Parathyroid adenoma (tissue), 2 donors: ENCODE data around the gene DEPDC4.
"Not testable (repeated sequence)": the region's sequence is repeated elsewhere in the genome, so short reads cannot be mapped to it uniquely, and the experiment has no call there.

Experiments
- H2AFZ ChIP-seq: fragments of 300-600 bp; sonication (generic); one replicate; pipeline ENCODE4 v1.7.0; 2017; ENCODE audit warnings: antibody characterized with exemption, mild to moderate bottlenecking
- H3K27ac ChIP-seq: fragments of 300-600 bp; sonication (generic); one replicate; pipeline ENCODE4 v1.7.0; 2017
- H3K27me3 ChIP-seq: fragments of 300-600 bp; sonication (generic); one replicate; pipeline ENCODE4 v1.7.0; 2017; ENCODE audit warnings: low read length; ENCODE audit not compliant: control insufficient read depth, insufficient read depth
- H3K36me3 ChIP-seq: fragments of 300-600 bp; sonication (generic); one replicate; pipeline ENCODE4 v1.7.0; 2017; ENCODE audit warnings: low read length; ENCODE audit not compliant: control insufficient read depth, insufficient read depth
- H3K4me1 ChIP-seq: fragments of 300-600 bp; sonication (generic); one replicate; pipeline ENCODE4 v1.7.0; 2017; ENCODE audit warnings: control low read depth
- H3K4me2 ChIP-seq: fragments of 300-600 bp; sonication (generic); one replicate; pipeline ENCODE4 v1.7.0; 2017; ENCODE audit warnings: low read length
- H3K4me3 ChIP-seq: fragments of 300-600 bp; sonication (generic); one replicate; pipeline ENCODE4 v1.7.0; 2017; ENCODE audit warnings: low read depth, low read length
- H3K79me2 ChIP-seq: fragments of 300-600 bp; sonication (generic); one replicate; pipeline ENCODE4 v1.7.0; 2017; ENCODE audit warnings: control low read depth
- H3K9ac ChIP-seq: fragments of 300-600 bp; sonication (generic); one replicate; pipeline ENCODE4 v1.7.0; 2017; ENCODE audit warnings: mild to moderate bottlenecking
- H3K9me3 ChIP-seq: fragments of 300-600 bp; sonication (generic); one replicate; pipeline ENCODE4 v1.7.0; 2017; ENCODE audit warnings: low read length; ENCODE audit not compliant: control insufficient read depth
- TF ChIP-seq, protein P1 (sequence below): fragments of 300-600 bp; sonication (generic); IDR thresholded peaks from one replicate; pipeline ENCODE4 v1.7.0; 2017; ENCODE audit warnings: antibody characterized with exemption, mild to moderate bottlenecking
- donor health status: primary hyperparathyroidism.

Gene DEPDC4

DNA sequence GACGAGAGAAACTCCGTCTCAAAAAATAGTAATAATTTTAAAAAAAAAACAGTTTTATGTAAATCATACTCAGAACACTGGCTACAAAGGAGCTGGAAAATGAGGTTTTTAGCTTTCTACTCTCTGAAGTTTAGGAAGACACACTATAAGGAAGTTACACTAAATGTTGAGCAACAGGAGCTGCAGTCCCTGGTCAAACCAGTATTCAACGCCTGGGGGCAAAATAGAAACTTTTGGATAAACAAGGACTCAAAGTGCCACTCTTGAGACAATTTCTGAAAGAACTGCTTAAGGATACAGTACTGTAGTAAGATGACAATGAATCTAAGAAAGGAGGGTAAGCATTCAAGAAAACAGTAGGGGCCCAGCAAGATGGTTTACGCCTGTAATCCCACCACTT lies 37.0 kb downstream of the DEPDC4 start:
- no peak overlapping the region for H3K4me2 ChIP-seq
- TF ChIP-seq, protein P1, sequence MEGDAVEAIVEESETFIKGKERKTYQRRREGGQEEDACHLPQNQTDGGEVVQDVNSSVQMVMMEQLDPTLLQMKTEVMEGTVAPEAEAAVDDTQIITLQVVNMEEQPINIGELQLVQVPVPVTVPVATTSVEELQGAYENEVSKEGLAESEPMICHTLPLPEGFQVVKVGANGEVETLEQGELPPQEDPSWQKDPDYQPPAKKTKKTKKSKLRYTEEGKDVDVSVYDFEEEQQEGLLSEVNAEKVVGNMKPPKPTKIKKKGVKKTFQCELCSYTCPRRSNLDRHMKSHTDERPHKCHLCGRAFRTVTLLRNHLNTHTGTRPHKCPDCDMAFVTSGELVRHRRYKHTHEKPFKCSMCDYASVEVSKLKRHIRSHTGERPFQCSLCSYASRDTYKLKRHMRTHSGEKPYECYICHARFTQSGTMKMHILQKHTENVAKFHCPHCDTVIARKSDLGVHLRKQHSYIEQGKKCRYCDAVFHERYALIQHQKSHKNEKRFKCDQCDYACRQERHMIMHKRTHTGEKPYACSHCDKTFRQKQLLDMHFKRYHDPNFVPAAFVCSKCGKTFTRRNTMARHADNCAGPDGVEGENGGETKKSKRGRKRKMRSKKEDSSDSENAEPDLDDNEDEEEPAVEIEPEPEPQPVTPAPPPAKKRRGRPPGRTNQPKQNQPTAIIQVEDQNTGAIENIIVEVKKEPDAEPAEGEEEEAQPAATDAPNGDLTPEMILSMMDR: no peak
- no peak overlapping the region for H3K4me3 ChIP-seq
- no peaks in the 10 kb centered on the region for H3K79me2 ChIP-seq
- H3K36me3 ChIP-seq: no peaks in the 10 kb centered on the region
- no peaks in the 10 kb centered on the region for H3K4me1 ChIP-seq
- H3K9ac ChIP-seq: no peak overlapping the region
- H3K27me3 ChIP-seq: no peaks in the 10 kb centered on the region
- no peak overlapping the region for H2AFZ ChIP-seq
- no peaks in the 10 kb centered on the region for H3K9me3 ChIP-seq
- no peak overlapping the region for H3K27ac ChIP-seq

DNA sequence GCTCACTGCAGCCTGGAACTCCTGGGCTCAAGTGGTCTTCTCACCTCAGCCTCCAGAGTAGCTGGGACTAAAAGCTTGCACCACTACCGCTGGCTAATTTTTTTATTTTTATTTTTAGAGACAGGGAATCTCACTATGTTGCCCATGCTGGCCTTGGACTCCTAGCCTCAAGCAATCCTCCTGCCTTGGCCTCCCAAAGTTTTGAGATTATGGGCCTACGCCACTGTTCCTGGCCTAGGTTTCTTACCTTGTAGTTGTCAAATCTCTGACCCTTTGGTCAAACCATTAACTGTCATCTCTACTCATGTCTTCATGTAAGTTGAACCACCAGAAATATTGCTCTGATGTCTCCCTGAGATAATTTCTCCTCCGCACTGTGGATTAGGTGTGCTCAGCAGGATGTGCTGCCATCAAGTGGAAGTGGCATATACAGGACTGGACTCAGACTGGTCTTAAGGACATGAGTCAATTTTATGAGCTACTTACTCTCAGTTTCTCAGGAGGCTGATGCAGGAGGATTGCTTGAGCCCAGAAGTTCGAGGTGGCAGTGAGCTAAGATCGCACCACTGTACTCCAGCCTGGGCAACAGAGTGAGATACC lies 37.7 kb downstream of the DEPDC4 start:
- H2AFZ ChIP-seq: no peak overlapping the region
- H3K9ac ChIP-seq: no peak overlapping the region
- no peaks in the 10 kb centered on the region for H3K27me3 ChIP-seq
- no peaks in the 10 kb centered on the region for H3K36me3 ChIP-seq
- TF ChIP-seq, protein P1: no peak
- no peak overlapping the region for H3K4me2 ChIP-seq
- H3K9me3 ChIP-seq: no peaks in the 10 kb centered on the region
- no peak overlapping the region for H3K4me3 ChIP-seq
- H3K79me2 ChIP-seq: no peaks in the 10 kb centered on the region
- no peaks in the 10 kb centered on the region for H3K4me1 ChIP-seq
- no peak overlapping the region for H3K27ac ChIP-seq

DNA sequence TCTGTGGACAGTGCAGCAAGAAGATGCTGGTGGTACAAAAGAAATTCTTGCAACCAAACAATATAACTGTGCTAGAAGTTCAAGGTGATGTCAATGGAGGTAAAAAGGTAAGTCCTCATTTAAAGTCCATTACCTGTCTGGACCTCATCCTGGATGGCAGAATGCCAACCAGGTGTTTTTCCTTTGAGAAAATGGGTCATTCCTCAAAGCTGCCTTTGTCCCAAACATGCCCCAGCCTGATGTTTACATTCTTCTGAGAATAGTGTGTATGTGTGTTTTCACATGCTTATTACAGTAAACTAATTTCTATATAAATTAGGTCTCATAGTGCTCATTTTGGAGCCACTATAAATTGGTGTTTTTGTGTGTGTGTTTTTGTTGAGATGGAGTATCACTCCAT lies 41.4 kb downstream of the DEPDC4 start:
- H3K79me2 ChIP-seq: no peaks in the 10 kb centered on the region
- no peaks in the 10 kb centered on the region for H3K36me3 ChIP-seq
- no peak overlapping the region for H2AFZ ChIP-seq
- H3K9me3 ChIP-seq: no peaks in the 10 kb centered on the region
- no peak overlapping the region for H3K4me2 ChIP-seq
- no peak overlapping the region for H3K9ac ChIP-seq
- H3K27me3 ChIP-seq: no peaks in the 10 kb centered on the region
- no peak overlapping the region for H3K4me3 ChIP-seq
- TF ChIP-seq, protein P1: no peak
- no peaks in the 10 kb centered on the region for H3K4me1 ChIP-seq
- H3K27ac ChIP-seq: no peak overlapping the region

DNA sequence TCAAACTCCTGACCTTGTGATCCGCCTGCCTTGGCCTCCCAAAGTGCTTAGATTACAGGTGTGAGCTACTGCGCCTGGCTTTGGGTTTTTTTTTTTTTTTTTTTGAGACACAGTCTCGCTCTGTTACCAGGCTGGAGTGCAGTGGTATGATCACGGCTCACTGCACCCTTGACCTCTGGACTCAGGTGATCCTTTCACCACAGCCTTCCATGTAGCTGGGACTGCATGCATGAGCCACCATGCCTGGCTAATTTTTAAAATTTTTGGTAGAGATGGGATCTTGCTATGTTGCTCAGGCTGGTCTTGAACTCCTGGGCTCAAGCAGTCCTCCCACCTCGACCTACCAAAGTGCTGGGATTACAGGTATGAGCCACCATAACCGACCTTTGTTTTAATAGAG lies 44.7 kb downstream of the DEPDC4 start:
- not testable (repeated sequence) for H3K27ac ChIP-seq, H3K79me2 ChIP-seq, H3K36me3 ChIP-seq, H3K9me3 ChIP-seq, H3K4me2 ChIP-seq, H3K9ac ChIP-seq, H3K27me3 ChIP-seq, H3K4me1 ChIP-seq, H3K4me3 ChIP-seq, H2AFZ ChIP-seq

DNA sequence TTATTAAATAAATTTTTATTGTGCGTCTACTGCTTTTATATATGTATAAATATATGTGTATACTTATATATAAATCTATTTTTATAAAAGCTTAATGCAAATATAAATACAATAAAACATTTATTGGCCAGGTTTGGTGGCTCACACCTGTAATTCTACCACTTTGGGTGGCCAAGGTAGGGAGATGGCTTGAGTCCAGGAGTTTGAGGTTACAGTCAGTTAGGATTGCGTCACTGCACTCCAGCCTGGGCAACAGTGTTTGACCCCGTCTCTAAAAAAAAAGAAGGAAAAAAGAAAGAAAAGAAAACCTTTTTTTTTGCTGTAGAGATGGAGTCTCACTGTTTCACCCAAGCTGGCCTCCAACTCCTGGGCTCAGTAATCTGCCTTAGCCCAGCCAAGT lies 45.4 kb downstream of the DEPDC4 start:
- H3K9me3 ChIP-seq: no peaks in the 10 kb centered on the region
- H3K27me3 ChIP-seq: no peaks in the 10 kb centered on the region
- H3K36me3 ChIP-seq: no peaks in the 10 kb centered on the region
- no peaks in the 10 kb centered on the region for H3K79me2 ChIP-seq
- TF ChIP-seq, protein P1: no peak
- H3K9ac ChIP-seq: no peak overlapping the region
- no peaks in the 10 kb centered on the region for H3K4me1 ChIP-seq
- H3K4me3 ChIP-seq: no peak overlapping the region
- H2AFZ ChIP-seq: no peak overlapping the region
- H3K27ac ChIP-seq: no peak overlapping the region
- no peak overlapping the region for H3K4me2 ChIP-seq
